Colonic mucosa (tissue), 4 donors: Measurements from ENCODE around the gene ANTXR1. TPM values are rescaled to one million over a fixed set of nuclear protein-coding genes. Genes with fewer than 3 reads are reported as not detected.

Experiments used
- DNase-seq: peaks from one replicate; pipeline ENCODE4 v3.0.0-alpha.2; 2020
- H3K27ac ChIP-seq: fragments of 200-600 bp; one replicate; pipeline ENCODE4 v1.8.0; 2021
- H3K27me3 ChIP-seq: fragments of 200-600 bp; one replicate; pipeline ENCODE4 v1.8.0; 2021
- H3K36me3 ChIP-seq: fragments of 200-600 bp; one replicate; pipeline ENCODE4 v1.8.0; 2021
- H3K4me1 ChIP-seq: fragments of 200-600 bp; one replicate; pipeline ENCODE4 v1.8.0; 2021; ENCODE audit warnings: mild to moderate bottlenecking
- H3K4me3 ChIP-seq: fragments of 200-600 bp; one replicate; pipeline ENCODE4 v1.8.0; 2021
- H3K9ac ChIP-seq, 2 donors: one replicate each; pipeline ENCODE4 v1.7.0; 2013; ENCODE audit warnings: control low read depth in 2 of 2, low read depth in 2 of 2, low read length in 2 of 2
- H3K9me3 ChIP-seq: fragments of 200-600 bp; one replicate; pipeline ENCODE4 v1.8.0; 2021
- intact Hi-C: fragments of 100-400 bp; cut with DNase I; formaldehyde crosslinking; loops from one replicate; pipeline ENCODE4 v1.14.1; 2022
- total RNA-seq, 2 donors: library from RNA; stranded (reverse); fragmentation: NEBNext Ultra II Directional in 1 of 2; extraction: Animal tissue kit (Norgen Biotek cat#: 25700) in 1 of 2; gene quantifications; one replicate each; pipeline ENCODE4 v1.2.1, GENCODE V29; 2021
- TF ChIP-seq, protein P1 (sequence below): fragments of 200-600 bp; IDR thresholded peaks from one replicate; pipeline ENCODE4 v1.8.0; 2022; ENCODE audit warnings: antibody characterized with exemption, mild to moderate bottlenecking
- donor health status: healthy.
- donor health status: DM: no; HTN: no; CAD: no.
- donor health status: DM: no; HTN: no; CAD: no.

Gene ANTXR1
- total RNA-seq, 2 donors from 2014 or later: 8.1 to 17.0 TPM

DNA sequence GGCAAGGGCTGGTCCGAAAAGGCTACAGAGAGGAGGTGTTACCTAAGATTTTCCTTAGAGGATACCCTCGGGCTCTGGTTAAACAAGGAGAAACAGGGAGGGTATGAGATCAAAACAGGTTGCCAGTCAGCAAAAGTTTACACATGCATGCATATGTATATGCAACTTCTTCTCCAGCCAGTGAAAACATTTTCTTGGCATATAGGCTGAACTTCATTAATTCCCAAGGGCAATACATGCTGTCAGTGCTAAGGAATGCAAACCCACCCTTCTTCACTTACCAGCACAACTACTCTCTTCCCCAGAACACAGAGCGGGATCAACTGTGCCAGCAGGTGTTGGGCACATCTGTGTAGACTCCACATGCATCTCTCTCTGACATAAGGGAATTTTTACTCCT, 198.1 kb downstream of the ANTXR1 start:
- intact Hi-C loops: no loop called here
- Histone ChIP-seq H3K9ac (no peak overlapping the region), H3K36me3 (no peaks in the 10 kb centered on the region), H3K27me3 (no peaks in the 10 kb centered on the region), H3K4me3 (no peak overlapping the region), H3K4me1 (no peaks in the 10 kb centered on the region), H3K9me3 (no peaks in the 10 kb centered on the region), H3K27ac (no peak overlapping the region)
- TF ChIP-seq, protein P1, sequence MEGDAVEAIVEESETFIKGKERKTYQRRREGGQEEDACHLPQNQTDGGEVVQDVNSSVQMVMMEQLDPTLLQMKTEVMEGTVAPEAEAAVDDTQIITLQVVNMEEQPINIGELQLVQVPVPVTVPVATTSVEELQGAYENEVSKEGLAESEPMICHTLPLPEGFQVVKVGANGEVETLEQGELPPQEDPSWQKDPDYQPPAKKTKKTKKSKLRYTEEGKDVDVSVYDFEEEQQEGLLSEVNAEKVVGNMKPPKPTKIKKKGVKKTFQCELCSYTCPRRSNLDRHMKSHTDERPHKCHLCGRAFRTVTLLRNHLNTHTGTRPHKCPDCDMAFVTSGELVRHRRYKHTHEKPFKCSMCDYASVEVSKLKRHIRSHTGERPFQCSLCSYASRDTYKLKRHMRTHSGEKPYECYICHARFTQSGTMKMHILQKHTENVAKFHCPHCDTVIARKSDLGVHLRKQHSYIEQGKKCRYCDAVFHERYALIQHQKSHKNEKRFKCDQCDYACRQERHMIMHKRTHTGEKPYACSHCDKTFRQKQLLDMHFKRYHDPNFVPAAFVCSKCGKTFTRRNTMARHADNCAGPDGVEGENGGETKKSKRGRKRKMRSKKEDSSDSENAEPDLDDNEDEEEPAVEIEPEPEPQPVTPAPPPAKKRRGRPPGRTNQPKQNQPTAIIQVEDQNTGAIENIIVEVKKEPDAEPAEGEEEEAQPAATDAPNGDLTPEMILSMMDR: no peak
- DNase-seq: no peak

DNA sequence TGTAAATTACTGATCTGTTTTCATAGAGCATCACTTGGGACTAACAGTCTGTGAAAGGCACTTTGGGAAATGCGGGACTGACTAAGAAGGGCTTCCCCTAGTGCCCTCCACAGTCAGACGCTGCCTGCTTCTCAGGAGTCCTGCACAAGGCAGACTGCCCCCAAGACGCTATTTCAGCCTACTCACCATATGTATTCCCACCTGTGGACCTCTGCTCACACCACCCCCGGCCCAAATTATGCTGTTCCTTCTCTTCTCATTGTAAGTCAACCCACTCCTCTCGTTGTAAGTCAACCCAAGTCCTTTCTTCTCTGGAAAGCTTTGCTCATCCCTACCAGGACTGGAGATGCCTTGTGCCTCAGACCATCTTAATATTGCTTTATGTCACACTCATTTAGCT, 198.7 kb downstream of the ANTXR1 start:
- no peak for DNase-seq
- Histone ChIP-seq H3K27me3 (no peaks in the 10 kb centered on the region), H3K27ac (no peak overlapping the region), H3K36me3 (no peaks in the 10 kb centered on the region), H3K4me3 (no peak overlapping the region), H3K9ac (no peak overlapping the region), H3K4me1 (no peaks in the 10 kb centered on the region), H3K9me3 (no peaks in the 10 kb centered on the region)
- TF ChIP-seq, protein P1: no peak
- intact Hi-C loops: no loop called here

DNA sequence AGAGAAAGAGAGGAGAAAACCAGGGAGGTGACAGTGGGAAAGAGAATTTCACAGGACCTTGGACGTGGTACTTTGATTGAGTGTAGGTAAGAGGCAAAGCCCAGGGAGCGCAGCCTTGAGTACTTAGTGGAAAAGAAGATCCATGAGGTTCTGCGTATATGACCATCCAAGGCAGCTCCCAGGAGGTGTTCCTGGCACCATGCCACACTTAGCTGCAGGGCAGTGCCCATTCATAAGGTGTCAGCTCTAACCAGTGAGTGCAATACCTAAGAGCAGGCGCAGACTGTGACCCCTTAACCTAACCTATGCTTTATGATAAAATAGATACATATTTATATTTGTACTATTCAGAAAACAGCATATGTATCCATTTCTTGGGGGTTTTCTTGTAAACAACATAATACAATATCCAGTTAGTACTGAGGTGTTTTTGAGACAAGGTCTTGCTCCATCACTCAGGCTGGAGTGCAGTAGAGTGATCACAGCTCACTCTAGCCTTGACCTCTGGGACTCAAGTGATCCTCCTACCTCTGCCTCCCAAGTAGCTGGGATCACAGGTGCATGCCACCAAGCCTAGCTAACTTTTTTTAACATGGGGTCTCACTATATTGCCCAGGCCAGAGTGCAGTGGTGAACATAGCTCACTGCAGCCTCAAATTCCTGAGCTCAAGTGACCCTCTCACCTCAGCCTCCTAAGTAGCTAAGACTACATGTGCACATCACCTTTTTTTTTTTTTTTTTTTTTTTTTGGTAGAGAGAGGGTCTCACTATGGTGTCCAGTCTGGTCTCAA, 199.5 kb downstream of the ANTXR1 start:
- no peak overlapping the region for H3K4me3 ChIP-seq
- DNase-seq: no peak
- no peaks in the 10 kb centered on the region for H3K9me3 ChIP-seq
- no peak overlapping the region for H3K9ac ChIP-seq
- H3K4me1 ChIP-seq: no peaks in the 10 kb centered on the region
- H3K27me3 ChIP-seq: no peaks in the 10 kb centered on the region
- intact Hi-C loops: no loop called here
- H3K27ac ChIP-seq: no peak overlapping the region
- H3K36me3 ChIP-seq: no peaks in the 10 kb centered on the region
- TF ChIP-seq, protein P1: no peak

DNA sequence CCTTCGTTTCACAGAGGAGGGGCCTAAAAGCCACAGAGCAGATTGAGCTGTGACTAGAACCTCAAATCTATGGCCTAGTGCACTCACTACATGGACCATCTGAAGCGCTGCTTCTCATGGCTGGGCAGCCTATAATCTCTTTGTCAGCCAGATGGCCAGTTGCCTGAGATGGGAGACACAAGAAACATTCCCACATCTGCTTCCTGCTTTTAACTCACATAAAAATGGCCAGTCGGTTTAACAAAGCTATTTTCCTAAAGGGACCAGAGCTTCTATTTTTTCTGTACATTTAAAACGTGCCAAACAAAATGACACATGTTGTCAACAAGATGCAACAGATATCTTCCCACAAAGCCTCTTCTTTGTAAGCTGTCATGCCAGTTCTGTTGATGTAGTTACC, 200.2 kb downstream of the ANTXR1 start:
- Histone ChIP-seq H3K4me1 (no peaks in the 10 kb centered on the region), H3K9me3 (no peaks in the 10 kb centered on the region), H3K4me3 (no peak overlapping the region), H3K27ac (no peak overlapping the region), H3K27me3 (no peaks in the 10 kb centered on the region), H3K9ac (no peak overlapping the region), H3K36me3 (no peaks in the 10 kb centered on the region)
- intact Hi-C loops: no loop called here
- DNase-seq: no peak
- TF ChIP-seq, protein P1: no peak

DNA sequence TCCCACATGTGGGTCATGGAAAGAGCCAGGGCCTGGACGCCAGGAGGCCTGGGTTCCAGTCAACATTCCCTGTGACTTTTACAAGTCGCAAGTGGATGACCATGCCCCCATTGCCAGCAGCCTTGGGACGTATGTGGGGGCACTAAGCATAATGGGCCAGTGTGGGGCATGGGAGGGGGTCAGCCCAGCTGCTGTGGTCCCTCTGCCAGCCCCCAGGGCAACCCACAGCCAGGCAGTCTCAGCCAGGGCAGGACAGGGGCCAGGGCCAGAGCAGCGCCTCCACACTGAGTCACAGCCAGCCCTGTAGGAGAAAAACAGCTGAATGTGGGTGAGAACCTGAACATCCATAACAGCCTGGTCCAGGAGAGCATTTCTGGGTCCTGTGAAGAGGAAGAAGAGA, 200.8 kb downstream of the ANTXR1 start:
- TF ChIP-seq, protein P1: no peak
- Histone ChIP-seq H3K4me3 (no peak overlapping the region), H3K4me1 (no peaks in the 10 kb centered on the region), H3K9ac (no peak overlapping the region), H3K27ac (no peak overlapping the region), H3K9me3 (no peaks in the 10 kb centered on the region), H3K27me3 (no peaks in the 10 kb centered on the region), H3K36me3 (no peaks in the 10 kb centered on the region)
- intact Hi-C loops: no loop called here
- DNase-seq: no peak
